GM12878 (cell line): ENCODE results near the gene SLC20A1. TPM values are rescaled to one million over a fixed set of nuclear protein-coding genes. Genes with fewer than 3 reads are reported as not detected.

ENCODE experiments used
- ATAC-seq: fragments of 200-7000 bp; cut with Tn5 transposase; 3 replicates; pipeline ENCODE4 v1.9.1; 2020; ENCODE audit warnings: mild to moderate bottlenecking, moderate library complexity
- BruUV-seq: library from RNA; stranded (reverse); fragments of 400-500 nt; replicated peaks from 2 replicates; lab custom pipeline; 2021; lab: Mats Ljungman, UMichigan
- CTCF ChIA-PET: fragments of 300-600 bp; sonication (Branson Sonifier 250); formaldehyde crosslinking; extraction: SDS; loops from one replicate; lab custom pipeline; 2021; ENCODE audit warnings: inconsistent platforms; lab: Yijun Ruan, JAX
- POLR2A ChIA-PET: fragments of 350-600 bp; formaldehyde crosslinking; extraction: SDS; loops from one replicate; lab custom pipeline; 2021; ENCODE audit warnings: inconsistent platforms; lab: Charles Lee
- RAD21 ChIA-PET: fragments of 300-600 bp; sonication (Branson Sonifier 250); formaldehyde crosslinking; loops from one replicate; lab custom pipeline; 2023; ENCODE audit warnings: antibody characterized with exemption; ENCODE audit not compliant: unreplicated experiment; lab: Charles Lee
- SMC1A ChIA-PET: fragments of 300-600 bp; sonication (Branson Sonifier 250); formaldehyde crosslinking; loops from one replicate; lab custom pipeline; 2023; ENCODE audit not compliant: unreplicated experiment, uncharacterized antibody; lab: Charles Lee
- DNase-seq: peaks from one replicate; pipeline ENCODE4 v3.0.0-alpha.2; 2011; ENCODE audit warnings: low read depth, low spot score
- FAIRE-seq: peaks from 3 replicates; lab custom pipeline; 2011; peaks lifted over from hg19 to GRCh38; lab: Jason Lieb, UNC
- H2AFZ ChIP-seq: 2 replicates; pipeline ENCODE4 v1.6.0; 2011; ENCODE audit warnings: low read depth, low read length, control low read depth; ENCODE audit not compliant: control insufficient read depth
- H3K27ac ChIP-seq: 2 replicates; pipeline ENCODE4 v1.5.1; 2011; ENCODE audit warnings: control low read depth; ENCODE audit not compliant: control insufficient read depth, insufficient read depth
- H3K27me3 ChIP-seq, 2 experiments: replicated peaks in 1 of 2; 2 replicates each; pipeline versions ENCODE4 v1.6.0 to v1.6.1; 2011; ENCODE audit warnings: low read length in 1 of 2; ENCODE audit not compliant: control insufficient read depth in 2 of 2, insufficient read depth in 2 of 2
- H3K36me3 ChIP-seq, 2 experiments: 2 replicates each; pipeline ENCODE4 v1.5.1; 2011; ENCODE audit warnings: low read length in 1 of 2; ENCODE audit not compliant: control insufficient read depth in 2 of 2, insufficient read depth in 2 of 2
- H3K4me1 ChIP-seq: 2 replicates; pipeline ENCODE4 v1.6.1; 2011; ENCODE audit warnings: mild to moderate bottlenecking, low read length, moderate library complexity, mixed read lengths; ENCODE audit not compliant: control insufficient read depth, insufficient read depth
- H3K4me2 ChIP-seq: 2 replicates; pipeline ENCODE4 v1.6.0; 2011; ENCODE audit warnings: control low read depth; ENCODE audit not compliant: control insufficient read depth, insufficient read depth
- H3K4me3 ChIP-seq: fragments of 200-600 bp; sonication (generic); 2 replicates; pipeline ENCODE4 v1.5.1; 2016
- H3K79me2 ChIP-seq: 2 replicates; pipeline ENCODE4 v1.6.0; 2011; ENCODE audit warnings: low read length; ENCODE audit not compliant: control insufficient read depth, insufficient read depth
- H3K9ac ChIP-seq: 2 replicates; pipeline ENCODE4 v1.8.0; 2011; ENCODE audit warnings: low read length, control low read depth, mixed read lengths; ENCODE audit not compliant: control insufficient read depth, insufficient read depth
- H3K9me3 ChIP-seq: replicated peaks from 3 replicates; pipeline ENCODE4 v1.5.1; 2011; ENCODE audit warnings: mild to moderate bottlenecking, low read length; ENCODE audit not compliant: control insufficient read depth, insufficient read depth
- H4K20me1 ChIP-seq: 2 replicates; pipeline ENCODE4 v1.6.0; 2011; ENCODE audit not compliant: control insufficient read depth, insufficient read depth
- EP300 ChIP-seq, 2 experiments: fragments of 150-350 bp in 1 of 2; IDR thresholded peaks; 2 replicates each; pipeline ENCODE4 v1.6.1; 2011 to 2012; ENCODE audit warnings: low read depth in 2 of 2, low read length in 2 of 2, borderline replicate concordance in 1 of 2, improper control_type of control experiment in 1 of 2, inconsistent platforms in 1 of 2; ENCODE audit not compliant: control insufficient read depth in 1 of 2
- ESRRA ChIP-seq: IDR thresholded peaks from 2 replicates; pipeline ENCODE4 v1.6.1; 2012; ENCODE audit warnings: mild to moderate bottlenecking, low read length, improper control_type of control experiment
- IKZF1 ChIP-seq: fragments of 450-650 bp; conservative IDR thresholded peaks from 2 replicates; pipeline ENCODE4 v1.6.1; 2017; ENCODE audit warnings: antibody characterized with exemption, mild to moderate bottlenecking
- RAD21 ChIP-seq: IDR thresholded peaks from 2 replicates; pipeline ENCODE4 v1.6.1; 2011; ENCODE audit warnings: mild to moderate bottlenecking, low read depth, low read length, moderate library complexity; ENCODE audit not compliant: insufficient read depth
- ZNF687 ChIP-seq: fragments of 450-650 bp; IDR thresholded peaks from 2 replicates; pipeline ENCODE4 v1.6.1; 2017; ENCODE audit warnings: mild to moderate bottlenecking, moderate library complexity
- WGBS: methylation state at CpG from one replicate; pipeline ENCODE4 v1.1.6; 2016; ENCODE audit warnings: low lambda C conversion rate; ENCODE audit not compliant: insufficient replicate concordance, insufficient coverage; ENCODE audit errors: missing lambda C conversion rate; 5-methylcytosine and 5-hydroxymethylcytosine counted together
- in situ Hi-C: fragments of 300-500 bp; cut with MboI; formaldehyde crosslinking; loops from 9 replicates; pipeline ENCODE4 v1.14.3; 2018; ENCODE audit warnings: mixed read lengths
- intact Hi-C: fragments of 100-400 bp; cut with micrococcal nuclease; formaldehyde crosslinking; loops from one replicate; pipeline ENCODE4 v1.14.2; 2022; ENCODE audit not compliant: unreplicated experiment
- polyA plus RNA-seq, 11 experiments: library from polyadenylated mRNA; depleted of rRNA in 4 of 11; unstranded in 6 of 11; stranded (reverse) in 5 of 11; fragments of >200 nt; fragmentation: Nextera tagmentation in 4 of 11; fragmentation: Illumina TruSeq in 1 of 11; extraction: Ambion mirVana in 4 of 11; extraction: Trizol in 1 of 11; gene quantifications; 1 replicate in 1 of 11; 2 replicates in 10 of 11; pipeline versions ENCODE4 v1.2.1 to v1.2.3, GENCODE V29; 2011 to 2016; ENCODE audit warnings: inconsistent platforms in 2 of 11, missing spikeins in 2 of 11, low read depth in 1 of 11
- total RNA-seq, 4 experiments: library from RNA; depleted of rRNA in 3 of 4; stranded (reverse); fragments of >200 nt in 3 of 4; fragmentation: Illumina TruSeq in 1 of 4; extraction: Trizol in 1 of 4; gene quantifications; 2 replicates each; pipeline versions ENCODE4 v1.2.1 to v1.2.3, GENCODE V29; 2013 to 2021

Gene SLC20A1
- total and polyA plus RNA-seq, 10 of the 15 experiments (the other 5 are each of a cell fraction or from before 2014, with no cell fraction given), result 21.2 to 59.1 (median 43.2) TPM

DNA sequence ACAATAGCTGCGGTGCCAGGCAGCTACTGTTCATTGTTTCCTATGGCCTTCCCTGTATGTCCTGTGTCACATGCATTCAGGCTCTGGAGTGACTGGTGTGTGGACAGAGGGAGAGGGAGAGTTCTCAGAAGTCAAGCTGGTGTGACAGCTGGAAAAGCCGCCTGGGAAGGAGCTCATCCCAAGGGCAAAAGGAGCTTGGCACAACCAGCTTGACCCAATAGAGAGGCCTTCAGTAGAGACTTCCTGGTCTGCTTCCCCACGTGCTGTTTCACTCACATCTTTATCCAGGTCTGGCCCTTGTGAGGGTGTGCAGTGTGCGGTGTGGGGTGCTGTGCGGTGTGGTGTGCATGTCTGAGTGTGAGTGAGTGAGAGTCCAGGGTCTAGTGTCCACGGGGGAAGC lies 64.0 kb downstream of the SLC20A1 start:
- H3K4me3 ChIP-seq, result no peak overlapping the region
- ATAC-seq, result no peak
- DNase-seq, result no peak
- intact Hi-C loops, result loop anchor here (5.0 to 10.0 kb wide), 2 partner anchors 62 to 655 kb away; partner anchors contain the start of genes SLC20A1 and TMEM87B
- H2AFZ ChIP-seq, result peak overlapping the region; percentile 48
- peak overlapping the region; percentile 1; the same call in 1 of the 2 replicates for H3K4me2 ChIP-seq
- TF ChIP-seq ESRRA (no peak), EP300 (IDR thresholded peaks at IDR 0.05; ENCODE audit: borderline replicate concordance in 1 of 2, control insufficient read depth in 1 of 2, low read depth in 2 of 2, low read length in 2 of 2) (no peak), IKZF1 (peak; percentile 20; the same call in 1 of the 2 replicates), RAD21 (no peak), ZNF687 (peak; percentile 35; the same call in 1 of the 2 replicates)
- POLR2A ChIA-PET, result interaction anchor here (1.1 to 8.2 kb wide), 5 partner anchors 11 to 72 kb away, joined by 6 to 74 read pairs (median 51); partner anchors contain the start of gene SLC20A1
- H3K79me2 ChIP-seq, result no peaks in the 10 kb centered on the region
- WGBS, result 87% methylated on average over 6 of the region's 6 CpGs
- BruUV-seq, result no TSS peak
- H4K20me1 ChIP-seq, result no peaks in the 10 kb centered on the region
- no peak overlapping the region for H3K27ac ChIP-seq
- RAD21 ChIA-PET, result interaction anchor here (0.9 to 6.7 kb wide), 7 partner anchors 10 to 85 kb away, joined by 3 to 145 read pairs (median 10); no protein-coding TSS in a partner anchor
- in situ Hi-C loops, result no loop called here
- H3K9ac ChIP-seq, result no peak overlapping the region
- SMC1A ChIA-PET, result interaction anchor here (1.0 to 11.5 kb wide), 7 partner anchors 9 to 110 kb away, joined by 3 to 271 read pairs (median 5); no protein-coding TSS in a partner anchor
- H3K27me3 ChIP-seq, result no peaks in the 10 kb centered on the region
- H3K4me1 ChIP-seq, result peaks cover 47% of the 10 kb centered on the region
- FAIRE-seq, result no peak
- no peaks in the 10 kb centered on the region for H3K9me3 ChIP-seq
- CTCF ChIA-PET, result interaction anchor here (1.0 to 6.9 kb wide), 7 partner anchors 11 to 106 kb away, joined by 3 to 102 read pairs (median 22); partner anchors contain the start of gene SLC20A1
- no peaks in the 10 kb centered on the region; a peak in 1 of 4 replicates for H3K36me3 ChIP-seq
